Vagina (tissue), 2 donors: ENCODE results near the gene ZBTB20.

ENCODE experiments used
- CTCF ChIP-seq, 3 experiments: fragments of 450-650 bp in 2 of 3; fragments of 200-600 bp in 1 of 3; sonication (generic) in 1 of 3; IDR thresholded peaks; one replicate each; pipeline ENCODE4 v1.5.1; 2017 to 2019; ENCODE audit warnings: antibody characterized with exemption in 3 of 3, mild to moderate bottlenecking in 2 of 3, moderate library complexity in 2 of 3
- POLR2A ChIP-seq, 2 donors: fragments of 450-650 bp; IDR thresholded peaks; one replicate each; pipeline ENCODE4 v1.6.1; 2017; ENCODE audit warnings: antibody characterized with exemption in 2 of 2, mild to moderate bottlenecking in 2 of 2, moderate library complexity in 2 of 2
- POLR2AphosphoS5 ChIP-seq, 2 donors: sonication (generic); formaldehyde crosslinking; IDR thresholded peaks; one replicate each; pipeline ENCODE4 v1.9.0; 2017; ENCODE audit warnings: antibody characterized with exemption in 2 of 2, mild to moderate bottlenecking in 2 of 2, low read depth in 1 of 2; ENCODE audit not compliant: insufficient read depth in 1 of 2

GRCh38 chr3:114597871-114598270 lies 549.2 kb downstream of the ZBTB20 start:
- TF ChIP-seq CTCF (IDR thresholded peaks at IDR 0.05) (no peak), POLR2A (IDR thresholded peaks at IDR 0.05) (no peak), POLR2AphosphoS5 (IDR thresholded peaks at IDR 0.05; ENCODE audit: insufficient read depth in 1 of 2, low read depth in 1 of 2) (no peak)
